DMS53 (cell line): ENCODE results near the gene ALDOA.
A peak's percentile ranks its signal among the peaks of the same experiment; 100 is the strongest.
"Not testable (repeated sequence)": the region's sequence is repeated elsewhere in the genome, so short reads cannot be mapped to it uniquely, and the experiment has no call there.

Experiments used
- DNase-seq: peaks from one replicate; lab custom pipeline; 2025; lab: John Stamatoyannopoulos, UW

The ALDOA gene

GRCh38 chr16:30091474-30092372, 26.2 kb downstream of the ALDOA start, which contains the start of gene TBX6:
TBX6 (minus strand) TSS chr16:30091924; CDS start chr16:30091193, 731 bp downstream.
- DNase-seq: peak; percentile 95

- DNase-seq: peak; percentile 92
Measured at GRCh38 chr16:30092373-30093010, 26.9 kb downstream of the ALDOA start.

- no peak for DNase-seq
Measured at GRCh38 chr16:30094541-30095165, 29.1 kb downstream of the ALDOA start.

- peak; percentile 58 for DNase-seq
Measured at GRCh38 chr16:30095166-30096078, 29.9 kb downstream of the ALDOA start.

- peak; percentile 95 for DNase-seq
Measured at GRCh38 chr16:30096105-30096861, 30.7 kb downstream of the ALDOA start, which contains the start of gene YPEL3. YPEL3 (minus strand) TSS chr16:30096213; CDS start chr16:30095482, 731 bp downstream.

- no peak for DNase-seq
Measured at GRCh38 chr16:30096862-30097563, 31.5 kb downstream of the ALDOA start.

GRCh38 chr16:30104090-30104489, 38.5 kb downstream of the ALDOA start:
- DNase-seq: no peak

GRCh38 chr16:30104492-30104891, 38.9 kb downstream of the ALDOA start:
- DNase-seq: no peak

GRCh38 chr16:30108059-30108850, 42.7 kb downstream of the ALDOA start:
- no peak for DNase-seq

GRCh38 chr16:30110661-30111060, 45.1 kb downstream of the ALDOA start:
- no peak for DNase-seq

GRCh38 chr16:30112197-30113030, 46.9 kb downstream of the ALDOA start:
- DNase-seq: peak; percentile 81

- peak; percentile 32 for DNase-seq
Measured at GRCh38 chr16:30113031-30113710, 47.6 kb downstream of the ALDOA start, which contains the start of gene GDPD3. GDPD3 (minus strand) TSS chr16:30113537; CDS start chr16:30113478, 59 bp downstream.

GRCh38 chr16:30113711-30114333, 48.3 kb downstream of the ALDOA start:
- DNase-seq: no peak

- DNase-seq: no peak
Measured at GRCh38 chr16:30114411-30114810, 48.9 kb downstream of the ALDOA start.

GRCh38 chr16:30114833-30115232, 49.3 kb downstream of the ALDOA start:
- DNase-seq: not testable (repeated sequence)

GRCh38 chr16:30115238-30115637, 49.7 kb downstream of the ALDOA start:
- DNase-seq: peak; percentile 20
